Measurements from ENCODE around the gene ANKRD13B.
"Not testable (repeated sequence)": the region's sequence is repeated elsewhere in the genome, so short reads cannot be mapped to it uniquely, and the experiment has no call there.

The ANKRD13B gene

GRCh38 chr17:29592850-29593551 is at the start of gene ANKRD13B:
Gene ANKRD13B (plus strand): TSS chr17:29593132. CDS start chr17:29593622, 490 bp downstream.
- no peak for DNase-seq (ENCODE audit: low read depth in 3 of 3, low spot score in 1 of 3)

- no peak for DNase-seq (ENCODE audit: low read depth in 3 of 3, low spot score in 1 of 3)
Measured at GRCh38 chr17:29544066-29544465, 48.9 kb upstream of the ANKRD13B start.

- no peak for DNase-seq (ENCODE audit: low read depth in 3 of 3, low spot score in 1 of 3)
Measured at GRCh38 chr17:29546085-29546484, 46.8 kb upstream of the ANKRD13B start.

- no peak for DNase-seq (ENCODE audit: low read depth in 3 of 3, low spot score in 1 of 3)
Measured at GRCh38 chr17:29546830-29547229, 46.1 kb upstream of the ANKRD13B start.

- DNase-seq (ENCODE audit: low read depth in 3 of 3, low spot score in 1 of 3), result no peak
Measured at GRCh38 chr17:29549177-29549923, 43.6 kb upstream of the ANKRD13B start.

- no peak for DNase-seq (ENCODE audit: low read depth in 3 of 3, low spot score in 1 of 3)
Measured at GRCh38 chr17:29555840-29556239, 37.1 kb upstream of the ANKRD13B start.

GRCh38 chr17:29557085-29557738 is 35.7 kb upstream of the ANKRD13B start:
- DNase-seq (ENCODE audit: low read depth in 3 of 3, low spot score in 1 of 3), result no peak

- DNase-seq (ENCODE audit: low read depth in 3 of 3, low spot score in 1 of 3), result no peak
Measured at GRCh38 chr17:29557739-29558116, 35.2 kb upstream of the ANKRD13B start.

GRCh38 chr17:29558139-29558538 is 34.8 kb upstream of the ANKRD13B start:
- DNase-seq (ENCODE audit: low read depth in 3 of 3, low spot score in 1 of 3), result not testable (repeated sequence)

- DNase-seq (ENCODE audit: low read depth in 3 of 3, low spot score in 1 of 3), result no peak
Measured at GRCh38 chr17:29559640-29560039, 33.3 kb upstream of the ANKRD13B start.

- no peak for DNase-seq (ENCODE audit: low read depth in 3 of 3, low spot score in 1 of 3)
Measured at GRCh38 chr17:29560316-29560715, 32.6 kb upstream of the ANKRD13B start.

- DNase-seq (ENCODE audit: low read depth in 3 of 3, low spot score in 1 of 3), result no peak
Measured at GRCh38 chr17:29561554-29562517, 31.1 kb upstream of the ANKRD13B start.

GRCh38 chr17:29562615-29563014 is 30.3 kb upstream of the ANKRD13B start:
- DNase-seq (ENCODE audit: low read depth in 3 of 3, low spot score in 1 of 3), result no peak

- no peak for DNase-seq (ENCODE audit: low read depth in 3 of 3, low spot score in 1 of 3)
Measured at GRCh38 chr17:29563816-29564215, 29.1 kb upstream of the ANKRD13B start.

- no peak for DNase-seq (ENCODE audit: low read depth in 3 of 3, low spot score in 1 of 3)
Measured at GRCh38 chr17:29565643-29566472, 27.1 kb upstream of the ANKRD13B start.

- peak in 1 of 3 donors; percentile 17 for DNase-seq (ENCODE audit: low read depth in 3 of 3, low spot score in 1 of 3)
Measured at GRCh38 chr17:29566473-29567303, 26.2 kb upstream of the ANKRD13B start, which contains the start of gene ABHD15. Gene ABHD15 (minus strand): TSS chr17:29567037. CDS start chr17:29566966, 71 bp downstream.

- no peak for DNase-seq (ENCODE audit: low read depth in 3 of 3, low spot score in 1 of 3)
Measured at GRCh38 chr17:29567304-29567553, 25.7 kb upstream of the ANKRD13B start.

GRCh38 chr17:29567554-29568330 is 25.2 kb upstream of the ANKRD13B start:
- peak; percentile 46 to 60 (median 53) for DNase-seq (ENCODE audit: low read depth in 3 of 3, low spot score in 1 of 3)
